K562 (cell line): ENCODE results near the gene PCP2. TPM values are rescaled to one million over a fixed set of nuclear protein-coding genes. Genes with fewer than 3 reads are reported as not detected.

Source experiments
- ATAC-seq: fragments of 200-7000 bp; cut with Tn5 transposase; 3 replicates; pipeline ENCODE4 v1.9.1; 2020; ENCODE audit warnings: moderate library complexity
- BruUV-seq: library from RNA; stranded (reverse); fragments of 400-500 nt; replicated peaks from 2 replicates; lab custom pipeline; 2021; lab: Mats Ljungman, UMichigan
- CTCF ChIA-PET: fragments of 300-600 bp; formaldehyde crosslinking; extraction: SDS; loops from one replicate; lab custom pipeline; 2021; ENCODE audit warnings: low intra/inter-chr PET ratio; lab: Yijun Ruan, JAX
- POLR2A ChIA-PET: fragments of 300-600, 350-650 bp; sonication (Branson Sonifier 250); formaldehyde crosslinking; extraction: SDS; loops from one replicate; lab custom pipeline; 2021; ENCODE audit warnings: antibody characterized with exemption, inconsistent platforms; lab: Yijun Ruan, JAX
- DNase-seq, 4 experiments: peaks; one replicate each; pipeline versions ENCODE4 v3.0.0 to v3.0.0-alpha.2; 2011 to 2018; ENCODE audit warnings: low spot score in 3 of 4, mixed read lengths in 3 of 4; ENCODE audit errors: extremely low read depth in 1 of 4
- FAIRE-seq: peaks from 2 replicates; lab custom pipeline; 2011; peaks lifted over from hg19 to GRCh38; lab: Jason Lieb, UNC
- H2AFZ ChIP-seq: 2 replicates; pipeline ENCODE4 v1.6.0; 2011; ENCODE audit warnings: low read depth, low read length, control low read depth, inconsistent platforms
- H3K27ac ChIP-seq: fragments of 200-600 bp; 3 replicates; pipeline ENCODE4 v1.8.0; 2011; ENCODE audit warnings: low read depth, mild to moderate bottlenecking, control low read depth, inconsistent platforms, low read length, moderate library complexity, mixed read lengths; ENCODE audit errors: extremely low read depth
- H3K27me3 ChIP-seq, 2 experiments: fragments of 300-600 bp in 1 of 2; 2 replicates in 1 of 2; 3 replicates in 1 of 2; pipeline versions ENCODE4 v1.6.0 to v1.8.0; 2011; ENCODE audit warnings: inconsistent platforms in 2 of 2, low read length in 2 of 2, mild to moderate bottlenecking in 1 of 2, mixed read lengths in 1 of 2, moderate library complexity in 1 of 2; ENCODE audit not compliant: control insufficient read depth in 2 of 2, insufficient read depth in 2 of 2
- H3K36me3 ChIP-seq: fragments of 300-600 bp; 3 replicates; pipeline ENCODE4 v1.8.0; 2011; ENCODE audit warnings: mild to moderate bottlenecking, low read length, inconsistent platforms; ENCODE audit not compliant: control insufficient read depth, insufficient read depth
- H3K4me1 ChIP-seq, 2 experiments: fragments of 200-600 bp in 1 of 2; replicated peaks in 1 of 2; 2 replicates in 1 of 2; 3 replicates in 1 of 2; pipeline versions ENCODE4 v1.5.1 to v1.8.0; 2011; ENCODE audit warnings: inconsistent platforms in 2 of 2, low read length in 2 of 2, mild to moderate bottlenecking in 1 of 2, mixed read lengths in 1 of 2, moderate library complexity in 1 of 2; ENCODE audit not compliant: control insufficient read depth in 2 of 2, insufficient read depth in 2 of 2
- H3K4me2 ChIP-seq: 2 replicates; pipeline ENCODE4 v1.6.1; 2011; ENCODE audit warnings: low read length, control low read depth, inconsistent platforms, mixed read lengths; ENCODE audit not compliant: insufficient read depth
- H3K4me3 ChIP-seq: fragments of 200-600 bp; sonication (generic), shearing (Covaris generic); 2 replicates; pipeline ENCODE4 v1.5.1; 2016; ENCODE audit warnings: control low read depth, inconsistent platforms
- H3K79me2 ChIP-seq: fragments of 200-600 bp; 3 replicates; pipeline ENCODE4 v1.8.0; 2011; ENCODE audit warnings: low read length, inconsistent platforms; ENCODE audit not compliant: control insufficient read depth, insufficient read depth
- H3K9ac ChIP-seq, 2 experiments: 2 replicates each; pipeline versions ENCODE4 v1.6.0 to v1.6.1; 2011; ENCODE audit warnings: low read depth in 2 of 2, low read length in 2 of 2, control low read depth in 1 of 2, inconsistent platforms in 1 of 2, mild to moderate bottlenecking in 1 of 2, mixed read lengths in 1 of 2; ENCODE audit not compliant: insufficient read depth in 1 of 2
- H3K9me1 ChIP-seq: one replicate; pipeline ENCODE4 v1.6.0; 2011; ENCODE audit warnings: inconsistent platforms, mild to moderate bottlenecking, low read length, moderate library complexity; ENCODE audit not compliant: control insufficient read depth, insufficient read depth
- H3K9me3 ChIP-seq: replicated peaks from 2 replicates; pipeline ENCODE4 v1.5.1; 2011; ENCODE audit warnings: low read depth, low read length, inconsistent platforms; ENCODE audit not compliant: control insufficient read depth, insufficient read depth
- H4K20me1 ChIP-seq: replicated peaks from 2 replicates; pipeline ENCODE4 v1.6.1; 2011; ENCODE audit warnings: low read length, inconsistent platforms, mixed read lengths; ENCODE audit not compliant: control insufficient read depth, insufficient read depth
- ADNP ChIP-seq: fragments of 200-800 bp; sonication (Bioruptor generic); IDR thresholded peaks from 2 replicates; pipeline ENCODE4 v1.6.1; 2016; ENCODE audit warnings: missing genetic modification characterization, missing compliant biosample characterization
- CAMTA2 ChIP-seq: fragments of 250-450 bp; sonication (Bioruptor Pico); conservative IDR thresholded peaks from 2 replicates; pipeline ENCODE4 v1.5.1; 2022
- CXXC5 ChIP-seq: fragments of 250-450 bp; sonication (Bioruptor Pico); IDR thresholded peaks from 2 replicates; pipeline ENCODE4 v1.8.0; 2022; ENCODE audit warnings: inconsistent platforms, mild to moderate bottlenecking, moderate library complexity
- GATAD2B ChIP-seq: fragments of 450-650 bp; IDR thresholded peaks from 2 replicates; pipeline ENCODE4 v1.6.1; 2017; ENCODE audit warnings: mild to moderate bottlenecking, borderline replicate concordance
- HSF4 ChIP-seq: fragments of 250-450 bp; sonication (Bioruptor Pico); IDR thresholded peaks from 2 replicates; pipeline ENCODE4 v2.1.2; 2022; ENCODE audit warnings: mild to moderate bottlenecking, moderate library complexity, borderline replicate concordance
- IFI16 ChIP-seq: fragments of 250-450 bp; sonication (Bioruptor Pico); IDR thresholded peaks from 2 replicates; pipeline ENCODE4 v2.1.2; 2022; ENCODE audit warnings: mild to moderate bottlenecking, inconsistent platforms
- KDM4B ChIP-seq, 2 experiments: fragments of 450-650 bp in 1 of 2; sonication (generic) in 1 of 2; IDR thresholded peaks; 2 replicates each; pipeline ENCODE4 v1.6.1; 2016 to 2017; ENCODE audit warnings: borderline replicate concordance in 2 of 2, antibody characterized with exemption in 1 of 2, low read depth in 1 of 2, mild to moderate bottlenecking in 1 of 2
- NCOA1 ChIP-seq: fragments of 450-650 bp; IDR thresholded peaks from 2 replicates; pipeline ENCODE4 v1.6.1; 2016; ENCODE audit warnings: low read depth
- NCOA6 ChIP-seq: fragments of 450-650 bp; IDR thresholded peaks from 2 replicates; pipeline ENCODE4 v1.6.1; 2017; ENCODE audit warnings: mild to moderate bottlenecking
- NFE2 ChIP-seq: IDR thresholded peaks from 2 replicates; pipeline ENCODE4 v1.6.1; 2014; ENCODE audit warnings: antibody characterized with exemption, low read depth
- NFYB ChIP-seq: IDR thresholded peaks from 2 replicates; pipeline ENCODE4 v1.6.1; 2011; ENCODE audit warnings: mild to moderate bottlenecking, moderate library complexity; ENCODE audit not compliant: insufficient read length; ENCODE audit errors: extremely low read depth
- PTTG1 ChIP-seq: fragments of 450-650 bp; IDR thresholded peaks from 2 replicates; pipeline ENCODE4 v1.6.1; 2016; ENCODE audit warnings: low read depth, mild to moderate bottlenecking, missing genetic modification characterization, missing compliant biosample characterization
- SNAPC5 ChIP-seq: fragments of 250-450 bp; sonication (Bioruptor Pico); IDR thresholded peaks from 2 replicates; pipeline ENCODE4 v1.8.0; 2021; ENCODE audit warnings: moderate library complexity, mild to moderate bottlenecking, inconsistent platforms
- STAT5A ChIP-seq: IDR thresholded peaks from 2 replicates; pipeline ENCODE4 v1.6.1; 2012; ENCODE audit warnings: low read length, inconsistent platforms, borderline replicate concordance
- THAP12 ChIP-seq: fragments of 250-450 bp; sonication (Bioruptor Pico); IDR thresholded peaks from 2 replicates; pipeline ENCODE4 v1.9.0; 2021; ENCODE audit warnings: mild to moderate bottlenecking, inconsistent platforms
- U2AF1 ChIP-seq: fragments of 200-400 bp; formaldehyde crosslinking; optimal IDR thresholded peaks from 2 replicates; pipeline ENCODE3; 2017; ENCODE audit warnings: mild to moderate bottlenecking, low read depth, low read length, moderate library complexity
- ZFP91 ChIP-seq: sonication (generic); formaldehyde crosslinking; IDR thresholded peaks from 2 replicates; pipeline ENCODE4 v1.8.0; 2022; ENCODE audit warnings: mild to moderate bottlenecking, missing genetic modification reagents
- ZKSCAN1 ChIP-seq: fragments of 150-350 bp; IDR thresholded peaks from 2 replicates; pipeline ENCODE4 v1.6.1; 2016; ENCODE audit warnings: low read depth, low read length
- ZNF121 ChIP-seq: sonication (generic); formaldehyde crosslinking; conservative IDR thresholded peaks from 2 replicates; pipeline ENCODE4 v1.8.0; 2022; ENCODE audit warnings: missing genetic modification reagents
- WGBS: fragments of 100-300 bp; shearing (Covaris generic); methylation state at CpG from one replicate; pipeline ENCODE4 v1.1.6; 2016; ENCODE audit warnings: low coverage, mixed read lengths; ENCODE audit not compliant: insufficient coverage; ENCODE audit errors: missing lambda C conversion rate; 5-methylcytosine and 5-hydroxymethylcytosine counted together
- in situ Hi-C: fragments of 300-500 bp; cut with MboI; formaldehyde crosslinking; loops from 4 replicates; pipeline ENCODE4 v1.15.0; 2018; ENCODE audit warnings: inconsistent platforms, mixed read lengths
- intact Hi-C: fragments of 100-400 bp; cut with micrococcal nuclease; formaldehyde crosslinking; loops from 2 replicates; pipeline ENCODE4 v1.14.2; 2022
- polyA plus RNA-seq, 8 experiments: library from polyadenylated mRNA; depleted of rRNA in 4 of 8; stranded (reverse) in 5 of 8; unstranded in 3 of 8; fragments of >200 nt; fragmentation: Nextera tagmentation in 2 of 8; fragmentation: Illumina TruSeq in 1 of 8; extraction: Ambion mirVana in 2 of 8; extraction: Trizol in 1 of 8; gene quantifications; 2 replicates each; pipeline versions ENCODE4 v1.2.1 to v1.2.3, GENCODE V29; 2011 to 2014; ENCODE audit warnings: inconsistent platforms in 1 of 8, missing spikeins in 1 of 8
- total RNA-seq, 7 experiments: library from RNA; depleted of rRNA in 6 of 7; stranded (reverse); fragments of >200 nt in 6 of 7; fragmentation: Illumina TruSeq in 2 of 7; extraction: Trizol in 2 of 7; gene quantifications; 2 replicates each; pipeline versions ENCODE4 v1.2.1 to v1.2.3, GENCODE V29; 2011 to 2021; ENCODE audit warnings: low replicate concordance in 1 of 7

The PCP2 gene
- total and polyA plus RNA-seq, 9 of the 15 experiments (the other 6 are each of a cell fraction or from before 2014, with no cell fraction given): 0.17 to 1.3 (median 0.49) TPM; not detected in 3

DNA sequence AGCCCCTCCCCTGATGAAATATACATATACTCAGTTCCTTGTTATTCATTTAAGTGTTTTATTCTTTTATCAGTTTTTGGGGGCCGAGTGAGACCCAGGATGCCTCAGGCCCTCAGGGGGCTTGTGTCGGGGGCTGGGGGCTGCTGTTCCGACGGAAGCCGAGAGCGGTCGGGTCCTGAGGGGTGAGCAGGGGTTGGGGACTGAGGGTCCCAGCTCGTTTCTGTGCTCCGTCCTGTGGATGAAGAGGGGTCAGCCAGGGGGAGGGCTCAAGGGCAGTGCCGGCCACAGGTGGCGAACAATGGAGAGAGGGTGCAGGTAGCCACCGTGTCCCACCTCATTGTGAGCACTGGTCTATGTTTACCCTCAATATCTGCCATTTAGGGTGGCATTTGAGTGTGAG, 1.9 kb downstream of the PCP2 start:
- no peaks in the 10 kb centered on the region for H4K20me1 ChIP-seq
- WGBS: 83% methylated on average over 11 of the region's 12 CpGs
- no peaks in the 10 kb centered on the region for H3K27me3 ChIP-seq
- intact Hi-C loops: no loop called here
- DNase-seq: no peak
- BruUV-seq: no TSS peak
- no peak for ATAC-seq
- no peak for FAIRE-seq
- H3K27ac ChIP-seq: no peak overlapping the region
- H3K4me2 ChIP-seq: no peak overlapping the region
- peaks cover 19 to 35% of the 10 kb centered on the region in 2 experiments; a peak in 4 of 5 replicates for H3K4me1 ChIP-seq
- CTCF ChIA-PET: no interaction called here
- H3K36me3 ChIP-seq: peaks cover 23% of the 10 kb centered on the region; the same call in 2 of the 3 replicates
- no peak overlapping the region for H2AFZ ChIP-seq
- POLR2A ChIA-PET: interaction anchor here (4.8 kb wide), 1 partner anchor 13 kb away, joined by 22 read pairs; no protein-coding TSS in a partner anchor
- H3K79me2 ChIP-seq: peaks cover 46% of the 10 kb centered on the region
- no peaks in the 10 kb centered on the region for H3K9me3 ChIP-seq
- H3K9me1 ChIP-seq: no peaks in the 10 kb centered on the region
- no peak for TF ChIP-seq PTTG1 (tag)
- no peak for TF ChIP-seq ZNF121 (CRISPR knock-in tag)
- TF ChIP-seq CAMTA2: no peak
- no peak for TF ChIP-seq NCOA1
- no peak for TF ChIP-seq U2AF1
- no peak for TF ChIP-seq ADNP (tag)
- no peak for TF ChIP-seq ZFP91 (CRISPR knock-in tag)
- no peak for TF ChIP-seq CXXC5 (CRISPR knock-in tag)
- no peak for TF ChIP-seq NFYB
- no peak for TF ChIP-seq NCOA6
- no peak for TF ChIP-seq KDM4B (IDR thresholded peaks at IDR 0.05; ENCODE audit: borderline replicate concordance in 2 of 2, low read depth in 1 of 2)
- no peak for TF ChIP-seq THAP12 (CRISPR knock-in tag)
- no peak for TF ChIP-seq NFE2
- no peak for TF ChIP-seq SNAPC5 (CRISPR knock-in tag)
- no peak for TF ChIP-seq HSF4 (CRISPR knock-in tag)
- no peak for TF ChIP-seq IFI16 (CRISPR knock-in tag)
- no peak for TF ChIP-seq ZKSCAN1
- TF ChIP-seq GATAD2B: no peak
- TF ChIP-seq STAT5A: no peak
- H3K4me3 ChIP-seq: no peak overlapping the region
- no peak overlapping the region for H3K9ac ChIP-seq
- in situ Hi-C loops: no loop called here
